GM19463 (cell line): Measurements from ENCODE around the gene RABGEF1.
"Not testable (repeated sequence)": the region's sequence is repeated elsewhere in the genome, so short reads cannot be mapped to it uniquely, and the experiment has no call there.

Source experiments
- ATAC-seq: cut with Tn5 transposase; IDR thresholded peaks from one replicate; pipeline ENCODE4 v1.9.1; 2021; ENCODE audit warnings: mild to moderate bottlenecking, moderate library complexity; ENCODE audit not compliant: unreplicated experiment

Gene RABGEF1

DNA sequence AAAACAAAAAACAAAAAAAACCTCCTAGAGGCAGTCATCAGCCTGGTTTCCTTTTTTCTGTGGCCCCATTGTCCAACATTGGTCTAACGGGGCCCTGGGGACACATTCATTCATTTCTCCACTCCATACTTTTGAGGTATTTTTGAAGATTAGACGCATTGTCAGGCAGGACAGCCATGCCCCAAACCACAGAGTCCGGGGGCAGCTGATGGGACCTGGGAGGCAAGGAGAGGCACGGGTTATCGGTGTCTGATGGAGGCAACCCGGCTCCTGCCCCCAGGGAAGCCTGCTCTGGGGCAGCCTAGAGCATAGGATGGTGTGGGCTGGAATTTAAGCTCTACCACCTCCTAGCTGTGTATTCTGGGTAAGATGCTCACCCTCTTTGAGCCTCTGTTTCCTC is 6.5 kb upstream of the RABGEF1 start:
- no peak for ATAC-seq

DNA sequence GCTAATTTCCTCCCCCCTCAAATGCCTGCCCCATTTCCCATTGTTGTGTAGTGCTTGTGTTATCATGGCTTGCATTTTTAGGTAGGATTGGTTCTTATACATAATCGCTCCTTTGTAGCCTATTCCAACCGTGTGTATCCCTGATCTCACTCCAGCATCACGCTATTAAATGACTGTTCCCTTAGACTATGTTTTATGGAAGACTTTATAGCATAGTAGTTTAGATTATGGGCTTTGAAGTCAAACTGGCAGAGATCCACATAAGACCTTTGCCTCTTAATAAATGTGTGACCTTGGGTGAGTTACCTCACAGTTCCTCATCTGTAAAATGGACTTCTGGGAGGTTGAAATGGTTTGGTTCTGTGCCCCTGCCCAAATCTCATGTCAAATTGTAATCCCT is 5.4 kb upstream of the RABGEF1 start:
- ATAC-seq, result no peak

DNA sequence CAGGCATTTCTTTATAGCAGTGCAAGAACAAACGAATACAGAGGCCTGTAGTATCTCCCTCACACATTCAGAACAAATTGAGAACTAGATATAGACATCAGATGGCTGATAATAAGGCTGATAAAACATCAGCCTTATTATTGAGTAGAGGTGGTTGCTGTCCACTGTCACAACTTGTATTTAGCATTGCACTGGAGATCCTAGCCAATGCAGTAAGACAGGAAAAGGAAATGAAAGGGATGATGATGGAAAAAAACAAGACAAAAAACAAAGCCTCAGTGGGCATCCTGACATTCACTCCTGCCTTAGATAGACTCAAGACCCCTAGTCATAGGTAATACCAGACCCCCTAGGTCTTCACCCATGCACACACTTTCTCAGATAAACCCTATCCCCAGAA is 4.7 kb upstream of the RABGEF1 start:
- no peak for ATAC-seq

DNA sequence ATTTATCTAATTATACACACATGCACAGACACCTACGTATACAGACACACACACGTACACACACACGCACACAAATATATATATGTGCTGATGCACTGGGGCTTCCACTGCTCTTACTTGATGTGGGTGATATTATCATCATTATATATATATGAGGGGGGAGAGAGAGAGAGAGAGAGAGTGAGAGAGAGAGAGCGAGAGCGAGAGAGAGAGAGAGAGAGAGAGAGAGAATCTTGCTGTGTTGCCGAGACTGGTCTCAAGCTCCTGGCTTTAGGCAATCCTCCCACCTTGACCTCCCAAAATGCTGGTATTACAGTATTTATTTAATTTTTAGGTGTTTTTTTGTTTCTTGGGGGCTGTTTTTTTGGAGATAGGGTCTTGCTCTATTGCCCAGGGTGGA is 3.6 kb upstream of the RABGEF1 start:
- no peak for ATAC-seq

DNA sequence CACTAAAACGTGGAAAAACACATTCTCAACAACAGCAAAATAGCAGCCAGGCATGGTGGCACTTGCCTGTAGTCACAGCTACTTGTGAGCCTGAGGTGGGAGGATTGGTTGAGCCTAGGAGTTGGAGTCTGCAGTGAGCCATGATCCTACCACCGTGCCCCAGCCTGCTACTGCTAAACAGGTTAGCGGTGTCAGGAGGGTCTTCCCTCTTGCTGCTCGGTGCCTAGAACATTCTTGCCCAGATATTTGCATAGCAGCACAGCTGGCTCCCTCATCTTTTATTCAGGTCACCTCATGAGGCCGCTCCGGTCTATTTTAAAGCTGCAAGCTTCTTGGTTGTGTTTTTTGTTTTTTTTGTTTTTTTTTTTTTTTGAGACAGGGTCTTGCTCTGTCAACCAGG is 2.9 kb upstream of the RABGEF1 start:
- no peak for ATAC-seq

DNA sequence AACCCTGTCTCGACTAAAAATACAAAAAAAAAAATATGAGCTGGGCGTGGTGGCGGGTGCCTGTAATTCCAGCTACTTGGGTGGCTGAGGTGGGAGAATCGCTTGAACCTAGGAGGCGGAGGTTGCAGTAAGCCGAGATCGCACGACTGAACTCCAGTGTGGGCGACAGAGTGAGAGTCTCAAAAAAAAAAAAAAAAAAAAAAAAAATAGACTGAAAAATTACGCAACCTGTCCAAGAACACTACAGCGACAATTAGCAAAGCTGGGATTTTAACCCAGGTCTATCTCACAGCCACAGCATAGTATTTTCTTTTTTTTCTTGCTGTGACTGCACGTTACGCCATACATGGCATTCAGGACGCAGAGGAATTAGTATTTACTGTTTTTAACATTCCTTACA is 1.1 kb upstream of the RABGEF1 start:
- no peak for ATAC-seq

DNA sequence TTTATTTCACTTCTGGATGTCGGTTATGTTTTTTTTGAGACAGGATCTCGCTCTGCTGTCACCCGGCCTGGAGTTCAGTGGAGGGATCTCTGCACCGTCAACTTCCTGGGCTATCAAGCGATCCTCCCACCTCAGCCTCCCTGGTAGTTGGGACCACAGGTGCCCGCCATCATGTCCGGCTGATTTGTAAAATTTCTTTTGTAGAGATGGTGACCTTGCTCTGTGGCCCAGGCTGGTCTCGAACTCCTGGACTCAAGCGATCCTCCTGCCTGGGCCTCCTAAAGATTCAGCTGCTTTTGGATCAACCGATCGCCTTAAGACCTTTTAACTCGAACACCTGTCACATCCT is 606 bp upstream of the RABGEF1 start:
- ATAC-seq, result no peak

DNA sequence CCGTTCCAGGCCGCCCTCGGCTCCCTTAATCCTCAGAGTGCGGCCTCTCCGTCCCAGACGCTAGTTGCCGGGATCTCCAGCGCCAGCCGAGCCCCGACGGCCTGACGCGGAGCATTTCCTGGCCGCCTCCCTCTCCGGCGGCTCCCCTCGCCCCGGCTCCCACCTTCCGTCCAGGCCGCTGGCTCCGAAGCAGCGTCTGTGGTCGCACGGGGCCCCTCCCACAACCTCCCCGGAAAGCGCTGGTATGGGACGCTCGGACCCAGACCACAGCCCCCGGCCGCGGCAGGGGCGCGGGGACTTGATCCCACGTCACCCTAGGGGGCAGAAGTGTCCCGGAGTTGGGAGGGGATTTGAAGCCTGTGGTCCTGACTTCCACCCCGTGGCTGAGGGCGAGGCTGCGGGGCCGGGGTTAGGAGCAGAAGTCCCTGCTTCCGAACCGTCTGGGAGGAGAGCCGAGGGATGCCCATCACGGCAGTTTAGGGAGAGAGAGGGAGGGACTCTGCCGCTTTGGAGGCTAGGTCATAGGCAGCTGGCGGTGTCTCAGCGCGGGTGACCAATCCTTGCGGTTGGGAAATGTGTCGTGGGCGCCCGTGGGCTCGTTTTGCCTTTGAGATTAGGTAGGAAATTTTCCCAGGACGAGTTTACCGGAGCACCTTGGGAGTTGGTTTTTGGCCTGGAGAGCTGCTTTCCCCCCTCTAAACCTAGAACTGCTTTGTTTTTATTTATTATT is 612 bp downstream of the RABGEF1 start:
- peak; percentile 36 for ATAC-seq

DNA sequence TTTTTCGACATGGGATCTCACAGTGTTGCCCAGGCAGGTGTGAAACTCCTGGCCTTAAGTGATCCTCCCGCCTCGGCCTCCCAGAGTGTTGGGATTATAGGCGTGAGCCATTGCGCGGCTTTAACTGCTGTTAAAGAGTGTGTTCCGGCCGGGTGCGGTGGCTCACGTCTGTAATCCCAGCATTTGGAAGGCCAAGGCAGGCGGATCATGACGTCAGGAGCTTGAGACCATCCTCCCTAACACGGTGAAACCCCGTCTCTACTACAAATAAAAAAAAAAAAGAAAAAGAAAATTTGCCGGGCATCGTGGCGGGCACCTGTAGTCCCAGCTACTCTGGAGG is 1.1 kb downstream of the RABGEF1 start:
- no peak for ATAC-seq

DNA sequence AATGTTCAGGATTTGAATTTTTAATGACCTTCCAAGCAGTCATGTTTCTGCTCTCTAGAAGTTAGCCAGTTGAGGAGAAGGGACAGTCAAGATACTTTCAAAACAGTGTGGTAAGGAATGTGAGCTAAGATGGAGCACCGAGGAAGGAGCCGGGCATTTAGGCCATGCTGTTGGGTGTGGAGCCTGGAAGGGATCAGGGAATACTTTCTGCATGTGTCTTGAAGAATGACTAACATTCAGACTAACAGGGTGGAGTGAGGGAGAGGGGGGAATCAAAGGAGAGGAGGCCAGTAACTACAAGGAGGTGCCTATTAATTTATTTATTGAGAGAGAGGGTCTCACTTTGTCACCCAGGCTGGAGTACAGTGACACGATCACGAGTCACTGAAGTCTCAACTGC is 1.8 kb downstream of the RABGEF1 start:
- not testable (repeated sequence) for ATAC-seq

DNA sequence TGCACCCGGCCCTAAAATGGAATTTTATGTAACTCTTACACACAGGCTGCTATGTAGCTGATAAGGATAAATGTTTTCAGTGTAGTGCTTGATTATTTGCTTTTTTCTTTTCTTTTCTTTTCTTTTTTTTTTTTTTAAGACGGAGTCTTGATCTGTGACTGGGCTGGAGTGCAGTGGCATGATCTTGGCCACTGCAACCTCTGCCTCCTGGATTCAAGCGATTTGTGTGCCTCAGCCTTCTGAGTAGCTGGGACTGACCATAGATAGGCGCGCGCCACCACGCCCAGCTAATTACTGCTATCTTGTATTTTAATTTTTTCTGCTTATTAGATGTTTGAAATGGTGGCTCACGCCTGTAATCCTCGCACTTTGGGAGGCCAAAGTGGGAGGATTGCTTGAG is 3.4 kb downstream of the RABGEF1 start:
- ATAC-seq, result no peak

DNA sequence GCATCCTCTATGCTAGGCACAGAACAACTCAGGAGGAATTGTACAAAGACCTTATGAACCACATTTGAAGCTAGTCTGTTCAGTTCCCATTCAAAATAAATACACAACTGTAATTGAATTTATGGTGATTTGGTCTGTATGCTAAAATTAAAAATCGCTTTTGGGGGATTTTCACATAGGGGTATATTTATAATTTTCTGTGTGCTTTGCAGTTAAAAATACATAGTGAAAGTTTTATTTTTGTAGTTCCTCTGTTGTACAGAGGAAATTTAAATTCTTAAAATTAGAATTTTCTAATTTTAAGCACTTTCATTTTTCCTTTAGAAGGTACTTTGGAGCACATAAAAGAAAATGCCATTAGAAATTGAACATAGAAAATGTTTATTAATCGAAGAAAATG is 6.9 kb downstream of the RABGEF1 start:
- ATAC-seq, result no peak

DNA sequence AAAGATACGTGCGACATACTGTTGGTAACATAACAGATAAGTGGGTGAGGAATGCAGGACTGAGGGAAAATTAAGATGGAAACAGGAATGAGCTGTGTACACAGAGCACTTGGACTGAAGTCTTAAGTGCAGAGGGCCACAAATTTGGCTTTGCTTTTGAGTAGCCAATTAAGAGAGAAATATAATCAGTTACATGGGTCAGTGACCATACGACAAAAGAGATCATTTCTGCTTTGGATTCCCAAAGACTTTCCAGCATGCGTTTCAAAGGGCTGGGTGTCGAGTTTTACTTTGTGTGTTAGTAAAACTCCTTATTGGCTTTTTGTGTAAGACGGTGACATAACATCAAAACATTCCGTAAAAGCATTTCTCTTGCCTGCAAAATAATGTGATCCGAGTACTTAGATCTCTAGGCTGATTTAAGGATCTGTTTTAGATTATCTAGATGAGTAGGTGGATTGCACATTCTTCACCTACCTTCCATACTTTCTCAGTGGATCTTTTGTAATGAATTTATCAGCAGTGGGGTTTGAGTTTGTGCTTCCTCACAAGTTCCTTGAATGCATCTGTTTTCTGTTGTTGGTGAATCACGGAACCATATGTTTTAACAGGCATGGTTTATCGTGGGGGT is 7.5 kb downstream of the RABGEF1 start:
- no peak for ATAC-seq

DNA sequence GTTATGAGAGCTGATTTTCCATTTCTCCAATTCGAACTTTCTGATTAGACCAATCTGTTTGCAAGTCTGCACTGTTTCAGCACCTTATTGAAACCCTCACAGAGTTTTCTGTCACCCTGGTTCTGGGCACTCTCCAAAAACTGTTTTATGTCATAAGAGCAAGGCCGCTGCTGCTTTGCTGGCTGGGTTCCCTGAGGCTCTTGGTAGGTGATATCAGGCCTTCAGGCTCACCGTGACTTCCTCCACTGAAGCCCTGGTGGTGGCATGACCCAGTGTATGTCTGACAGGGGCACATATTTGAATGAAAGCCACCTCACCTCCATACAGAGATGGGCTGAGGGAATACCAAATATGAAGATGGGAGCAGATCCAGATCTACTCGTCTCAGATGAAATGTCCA is 8.3 kb downstream of the RABGEF1 start:
- ATAC-seq, result no peak

DNA sequence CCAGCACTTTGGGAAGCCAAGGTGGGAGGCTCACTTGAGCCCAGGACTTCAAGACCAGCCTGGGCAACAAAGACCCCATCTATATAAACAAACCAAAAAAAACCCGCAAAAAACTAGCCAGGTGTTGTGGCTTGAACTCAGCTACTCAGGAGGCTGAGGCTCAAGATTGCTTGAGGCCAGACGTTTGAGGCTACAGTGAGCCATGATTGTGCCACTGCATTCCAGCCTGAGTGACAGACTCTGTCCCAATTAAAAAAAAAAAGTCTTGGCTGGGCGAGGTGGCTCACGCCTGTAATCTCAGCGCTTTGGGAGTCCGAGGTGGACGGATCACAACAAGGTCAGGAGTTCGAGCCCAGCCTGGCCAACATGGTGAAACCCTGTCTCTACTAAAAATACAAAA is 11.4 kb downstream of the RABGEF1 start:
- ATAC-seq, result no peak

DNA sequence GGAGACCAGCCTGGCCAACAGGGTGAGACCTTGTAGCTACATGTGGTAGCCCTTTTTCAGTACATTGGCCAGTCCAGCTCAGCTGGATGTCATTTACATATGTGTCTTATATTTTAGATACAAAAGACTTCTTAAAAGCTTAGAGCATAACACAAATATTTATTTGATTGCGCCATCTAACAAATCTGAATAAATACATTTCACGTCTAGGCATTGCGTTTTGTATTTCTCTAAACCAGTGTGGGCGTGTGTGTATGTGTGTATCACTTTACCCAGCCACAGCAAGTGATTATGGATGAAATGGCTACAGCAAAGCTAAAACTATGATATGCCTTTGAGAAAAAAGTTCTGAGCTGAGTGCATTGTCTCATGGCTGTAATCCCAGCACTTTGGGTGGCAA is 14.0 kb downstream of the RABGEF1 start:
- no peak for ATAC-seq

DNA sequence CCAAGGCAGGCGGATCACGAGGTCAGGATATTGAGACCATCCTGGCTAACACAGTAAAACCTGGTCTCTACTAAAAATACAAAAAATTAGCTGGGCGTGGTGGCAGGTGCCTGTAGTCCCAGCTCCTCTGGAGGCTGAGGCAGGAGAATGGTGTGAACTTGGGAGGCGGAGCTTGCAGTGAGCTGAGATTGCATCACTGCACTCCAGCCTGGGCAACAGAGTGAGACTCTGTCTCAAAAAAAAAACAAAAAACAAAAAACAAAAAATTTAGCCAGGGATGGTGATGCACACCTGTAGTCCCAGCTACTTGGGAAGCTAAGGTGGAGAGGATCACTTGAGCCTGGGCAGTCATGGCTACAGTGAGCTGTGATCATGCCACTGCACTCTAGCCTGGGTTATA is 14.5 kb downstream of the RABGEF1 start:
- not testable (repeated sequence) for ATAC-seq

DNA sequence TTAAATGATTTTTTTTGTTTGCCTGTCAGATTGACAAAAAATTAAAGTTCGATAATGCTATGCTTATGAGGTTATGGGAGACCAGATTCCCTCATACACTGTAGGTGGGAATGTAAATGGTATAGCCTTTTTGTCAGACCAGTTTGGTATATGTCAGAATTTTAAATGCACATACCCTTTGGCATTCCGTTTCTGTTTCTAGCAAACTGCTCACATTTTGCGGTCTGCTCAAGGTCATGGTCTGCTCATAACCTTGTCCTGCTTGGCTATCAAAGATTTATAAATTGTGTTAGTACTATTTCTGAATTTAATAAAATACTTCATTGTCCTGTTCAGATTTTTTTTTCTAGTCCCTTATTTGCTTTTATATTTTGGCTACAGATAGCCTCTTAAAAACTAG is 15.7 kb downstream of the RABGEF1 start:
- not testable (repeated sequence) for ATAC-seq

DNA sequence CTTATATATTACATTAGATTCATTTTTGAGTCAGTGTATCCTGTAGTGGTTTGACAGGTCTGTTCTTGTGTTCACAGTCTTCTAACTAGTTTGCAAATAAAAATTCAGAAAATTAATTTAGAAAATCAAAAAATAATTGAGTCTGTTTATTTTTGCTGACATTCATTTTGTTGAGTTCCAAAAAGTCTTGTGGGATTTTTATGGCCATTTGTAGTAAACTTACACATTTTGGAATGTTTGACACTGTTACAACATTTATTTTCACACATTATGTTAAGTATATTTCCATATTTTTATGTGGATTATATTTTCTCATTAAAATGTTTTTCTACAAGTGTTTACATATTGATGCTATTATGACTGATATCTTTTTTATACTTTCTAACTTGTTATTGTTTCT is 16.4 kb downstream of the RABGEF1 start:
- no peak for ATAC-seq

DNA sequence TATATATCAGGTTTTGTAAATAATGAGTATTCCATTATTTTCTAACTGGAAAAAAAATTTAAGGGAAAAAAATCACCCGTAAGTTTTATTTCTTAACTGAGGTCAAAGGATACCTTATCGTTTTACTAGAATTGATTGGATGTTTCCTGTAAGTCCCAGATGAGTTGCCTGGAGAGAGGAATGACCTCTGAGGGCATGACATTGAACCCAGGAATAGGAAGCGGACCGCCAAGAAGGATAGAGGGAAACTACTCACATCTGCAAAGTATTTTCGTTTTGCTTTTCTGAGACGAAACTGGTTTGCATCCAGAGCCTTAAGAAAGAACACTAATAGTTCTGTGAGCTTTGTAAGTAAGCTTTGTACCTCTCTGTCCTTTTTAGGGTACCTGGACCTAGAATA is 17.4 kb downstream of the RABGEF1 start:
- ATAC-seq, result no peak

DNA sequence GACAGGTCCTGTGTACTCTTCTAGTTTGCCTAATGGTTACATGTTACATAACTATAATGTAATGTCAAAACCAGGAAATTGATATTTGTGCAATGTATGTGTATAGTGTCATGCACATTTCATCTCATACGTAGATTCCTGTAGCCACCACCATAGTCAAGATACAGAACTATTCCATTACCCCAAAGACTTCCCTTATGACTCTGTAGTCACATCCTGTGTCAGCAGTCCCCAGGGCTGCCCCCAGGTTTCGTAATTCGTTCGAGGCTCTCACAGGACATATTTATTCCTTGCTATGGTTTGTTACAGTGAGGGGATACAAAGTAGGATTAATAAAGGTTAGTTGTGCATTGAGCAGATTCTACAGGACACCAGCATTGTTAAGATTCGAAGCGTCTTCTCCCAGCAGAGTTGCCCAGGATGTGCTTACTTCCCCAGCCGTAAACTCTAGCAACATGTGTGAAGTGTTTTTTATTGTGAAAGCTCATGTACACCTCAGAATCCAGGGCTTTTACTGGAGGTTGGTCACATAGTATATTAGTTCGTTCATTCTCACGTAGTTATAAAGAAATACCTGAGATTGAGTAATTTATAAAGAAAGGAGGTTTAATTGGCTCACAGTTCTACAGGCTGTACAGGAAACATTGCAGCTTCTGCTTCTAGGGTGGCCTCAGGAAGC is 18.6 kb downstream of the RABGEF1 start:
- ATAC-seq, result peak; percentile 89

DNA sequence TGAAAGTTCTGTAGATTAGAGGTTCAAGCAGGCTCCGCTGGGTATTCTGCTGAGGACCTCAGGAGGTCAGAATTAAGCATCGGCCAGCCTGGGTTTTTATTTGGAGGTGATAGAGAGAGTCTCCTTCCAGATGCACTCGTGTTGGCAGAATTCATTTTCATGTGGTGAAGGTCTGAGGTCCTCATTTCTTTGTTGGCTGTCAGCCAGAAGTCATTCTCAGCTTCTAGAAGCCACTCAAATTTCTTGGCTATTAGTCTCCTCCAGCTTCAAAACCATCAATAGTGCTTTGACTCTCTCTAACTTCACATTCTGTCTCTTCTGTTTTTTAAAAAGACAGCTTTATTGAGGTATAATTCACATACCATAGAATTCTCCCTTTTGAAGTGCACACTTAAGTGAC is 22.6 kb downstream of the RABGEF1 start:
- not testable (repeated sequence) for ATAC-seq
